ENCODE data around the gene MTURN. TPM values are rescaled to one million over a fixed set of nuclear protein-coding genes. Genes with fewer than 3 reads are reported as not detected.
"Not testable (repeated sequence)": the region's sequence is repeated elsewhere in the genome, so short reads cannot be mapped to it uniquely, and the experiment has no call there.

The MTURN gene
- total and polyA plus RNA-seq, 8 donors, result 7.8 to 84.8 (median 33.7) TPM

DNA sequence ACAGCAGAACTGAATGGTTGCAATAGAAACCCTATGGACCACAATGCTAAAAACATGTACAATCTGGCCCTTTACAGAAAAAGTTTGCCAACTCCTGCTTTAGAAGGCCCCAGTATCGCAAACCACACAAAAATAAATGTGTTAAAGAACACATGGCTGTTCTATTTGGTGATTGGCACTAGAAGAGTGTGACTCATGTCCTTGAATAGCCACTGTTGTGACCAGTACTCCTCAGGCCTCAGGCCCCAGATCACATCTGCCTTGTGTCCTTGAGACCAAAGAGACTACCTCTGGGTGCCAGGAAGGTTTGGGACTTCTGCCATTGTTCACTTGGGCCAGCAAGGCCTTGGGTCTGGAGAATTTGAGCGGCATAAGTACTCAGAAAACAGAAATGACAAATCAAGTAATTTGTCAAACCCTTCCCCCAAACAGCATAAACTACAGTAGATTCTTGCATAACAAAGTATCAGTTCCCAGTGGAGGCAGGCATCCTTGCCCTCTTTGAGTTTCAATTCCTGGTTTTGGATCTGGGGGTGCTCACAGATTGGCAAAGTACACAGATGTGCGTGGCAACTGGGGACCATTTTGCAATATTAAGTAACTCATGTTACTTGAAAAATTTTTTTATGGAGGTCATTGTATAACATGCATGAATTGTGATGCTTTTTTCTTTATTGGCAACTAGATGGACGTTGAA lies 50.2 kb downstream of the MTURN start:
- H3K4me1 ChIP-seq, result peaks cover 11 to 48% (median 26%) of the 10 kb centered on the region in 4 donors
- 75 to 86% (median 80%) methylated on average over 4 of the region's 4 CpGs for WGBS, 5 donors
- intact Hi-C loops (cut with DNase I; ENCODE audit: low total_unique reads), result no loop called here
- H3K27me3 ChIP-seq, result no peaks in the 10 kb centered on the region
- no peak overlapping the region for H3K4me3 ChIP-seq
- no peak for DNase-seq
- H3K9me3 ChIP-seq, result peaks cover 0 to 9% (median 0%) of the 10 kb centered on the region in 4 donors
- peak overlapping the region; percentile 13 to 72 (median 44) for H3K27ac ChIP-seq
- TF ChIP-seq POLR2A (IDR thresholded peaks at IDR 0.05) (no peak), POLR2AphosphoS5 (IDR thresholded peaks at IDR 0.05) (peak in 1 of 3 donors; percentile 73), EP300 (IDR thresholded peaks at IDR 0.05) (no peak)
- TF ChIP-seq, protein P1, sequence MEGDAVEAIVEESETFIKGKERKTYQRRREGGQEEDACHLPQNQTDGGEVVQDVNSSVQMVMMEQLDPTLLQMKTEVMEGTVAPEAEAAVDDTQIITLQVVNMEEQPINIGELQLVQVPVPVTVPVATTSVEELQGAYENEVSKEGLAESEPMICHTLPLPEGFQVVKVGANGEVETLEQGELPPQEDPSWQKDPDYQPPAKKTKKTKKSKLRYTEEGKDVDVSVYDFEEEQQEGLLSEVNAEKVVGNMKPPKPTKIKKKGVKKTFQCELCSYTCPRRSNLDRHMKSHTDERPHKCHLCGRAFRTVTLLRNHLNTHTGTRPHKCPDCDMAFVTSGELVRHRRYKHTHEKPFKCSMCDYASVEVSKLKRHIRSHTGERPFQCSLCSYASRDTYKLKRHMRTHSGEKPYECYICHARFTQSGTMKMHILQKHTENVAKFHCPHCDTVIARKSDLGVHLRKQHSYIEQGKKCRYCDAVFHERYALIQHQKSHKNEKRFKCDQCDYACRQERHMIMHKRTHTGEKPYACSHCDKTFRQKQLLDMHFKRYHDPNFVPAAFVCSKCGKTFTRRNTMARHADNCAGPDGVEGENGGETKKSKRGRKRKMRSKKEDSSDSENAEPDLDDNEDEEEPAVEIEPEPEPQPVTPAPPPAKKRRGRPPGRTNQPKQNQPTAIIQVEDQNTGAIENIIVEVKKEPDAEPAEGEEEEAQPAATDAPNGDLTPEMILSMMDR (IDR thresholded peaks at IDR 0.05), result no peak
- H3K36me3 ChIP-seq, result no peaks in the 10 kb centered on the region

GRCh38 chr7:30185496-30185895 lies 50.7 kb downstream of the MTURN start:
- Histone ChIP-seq H3K36me3 (no peaks in the 10 kb centered on the region), H3K27ac (peak overlapping the region in 3 of 5 donors; percentile 17 to 44 (median 18)), H3K4me3 (no peak overlapping the region), H3K4me1 (peaks cover 11 to 45% (median 26%) of the 10 kb centered on the region in 4 donors), H3K9me3 (peaks cover 0 to 9% (median 0%) of the 10 kb centered on the region in 4 donors), H3K27me3 (no peaks in the 10 kb centered on the region)
- TF ChIP-seq POLR2AphosphoS5 (IDR thresholded peaks at IDR 0.05) (no peak), EP300 (IDR thresholded peaks at IDR 0.05) (no peak), POLR2A (IDR thresholded peaks at IDR 0.05) (no peak)
- TF ChIP-seq, protein P1 (IDR thresholded peaks at IDR 0.05), result no peak
- DNase-seq, result no peak
- intact Hi-C loops (cut with DNase I; ENCODE audit: low total_unique reads), result no loop called here

- TF ChIP-seq EP300 (IDR thresholded peaks at IDR 0.05), result no peak
- TF ChIP-seq, protein P1 (IDR thresholded peaks at IDR 0.05), result no peak
- TF ChIP-seq POLR2A (IDR thresholded peaks at IDR 0.05), result no peak
- no peak for TF ChIP-seq POLR2AphosphoS5 (IDR thresholded peaks at IDR 0.05)
- Histone ChIP-seq H3K36me3 (peaks cover 0 to 5% (median 0%) of the 10 kb centered on the region in 4 donors), H3K27ac (no peak overlapping the region), H3K4me1 (peaks cover 10 to 36% (median 23%) of the 10 kb centered on the region in 4 donors), H3K4me3 (no peak overlapping the region), H3K27me3 (no peaks in the 10 kb centered on the region), H3K9me3 (peaks cover 0 to 9% (median 0%) of the 10 kb centered on the region in 4 donors)
- intact Hi-C loops (cut with DNase I; ENCODE audit: low total_unique reads), result no loop called here
- 84 to 100% (median 90%) methylated on average over 1 of the region's 1 CpG for WGBS, 5 donors
- DNase-seq, result no peak
Observed at GRCh38 chr7:30186725-30187124, 51.9 kb downstream of the MTURN start.

DNA sequence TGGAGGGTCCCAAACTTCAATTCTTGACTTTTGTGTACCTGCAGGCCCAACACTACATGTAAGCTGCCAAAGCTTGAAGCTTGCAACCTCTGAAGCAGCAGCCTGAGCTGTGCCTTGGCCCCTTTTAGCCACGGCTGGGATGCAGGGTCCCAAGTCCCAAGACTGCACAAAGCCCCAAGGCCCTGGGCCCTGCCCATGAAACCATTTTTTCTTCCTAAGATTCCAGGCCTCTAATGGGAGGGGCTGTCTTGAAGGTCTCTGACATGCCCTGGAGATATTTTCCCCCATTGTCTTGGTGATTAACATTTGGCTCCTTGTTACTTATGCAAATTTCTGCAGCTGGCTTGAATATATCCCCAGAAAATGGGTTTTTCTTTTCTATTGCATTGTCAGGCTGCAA lies 52.7 kb downstream of the MTURN start:
- TF ChIP-seq POLR2A (IDR thresholded peaks at IDR 0.05) (no peak), POLR2AphosphoS5 (IDR thresholded peaks at IDR 0.05) (no peak), EP300 (IDR thresholded peaks at IDR 0.05) (no peak)
- TF ChIP-seq, protein P1 (IDR thresholded peaks at IDR 0.05), result no peak
- Histone ChIP-seq H3K36me3 (peaks cover 0 to 5% (median 0%) of the 10 kb centered on the region in 4 donors), H3K27me3 (no peaks in the 10 kb centered on the region), H3K4me1 (peaks cover 8 to 28% (median 19%) of the 10 kb centered on the region in 4 donors), H3K4me3 (no peak overlapping the region), H3K27ac (no peak overlapping the region), H3K9me3 (peaks cover 0 to 9% (median 0%) of the 10 kb centered on the region in 4 donors)
- WGBS, 5 donors, result 89 to 100% (median 96%) methylated on average over 1 of the region's 1 CpG
- DNase-seq, result no peak
- intact Hi-C loops (cut with DNase I; ENCODE audit: low total_unique reads), result no loop called here

- H3K9me3 ChIP-seq; H3K27me3 ChIP-seq; DNase-seq; H3K36me3 ChIP-seq; intact Hi-C loops (cut with DNase I; ENCODE audit: low total_unique reads); H3K4me3 ChIP-seq; H3K27ac ChIP-seq: not testable (repeated sequence)
- WGBS, 5 donors, result 82 to 97% (median 88%) methylated on average over 2 of the region's 2 CpGs
- peaks cover 8 to 19% (median 14%) of the 10 kb centered on the region in 4 donors for H3K4me1 ChIP-seq
Observed at GRCh38 chr7:30188381-30188780, 53.6 kb downstream of the MTURN start.
